Umbilical cord (tissue), 2 donors: ENCODE measurements around the gene STK35. TPM values are rescaled to one million over a fixed set of nuclear protein-coding genes. Genes with fewer than 3 reads are reported as not detected.
"Not testable (repeated sequence)": the region's sequence is repeated elsewhere in the genome, so short reads cannot be mapped to it uniquely, and the experiment has no call there.

Experiments used
- DNase-seq: peaks from one replicate; pipeline ENCODE4 v3.0.0-alpha.2; 2015; ENCODE audit warnings: low spot score
- total RNA-seq: library from RNA; depleted of rRNA; stranded (reverse); fragments of >200 nt; gene quantifications from one replicate; pipeline ENCODE4 v1.2.3, GENCODE V29; 2014; ENCODE audit warnings: low replicate concordance; ENCODE audit not compliant: insufficient read depth

Gene STK35
- total RNA-seq, 1 donor from 2014 or later, result 15.9 TPM

DNA sequence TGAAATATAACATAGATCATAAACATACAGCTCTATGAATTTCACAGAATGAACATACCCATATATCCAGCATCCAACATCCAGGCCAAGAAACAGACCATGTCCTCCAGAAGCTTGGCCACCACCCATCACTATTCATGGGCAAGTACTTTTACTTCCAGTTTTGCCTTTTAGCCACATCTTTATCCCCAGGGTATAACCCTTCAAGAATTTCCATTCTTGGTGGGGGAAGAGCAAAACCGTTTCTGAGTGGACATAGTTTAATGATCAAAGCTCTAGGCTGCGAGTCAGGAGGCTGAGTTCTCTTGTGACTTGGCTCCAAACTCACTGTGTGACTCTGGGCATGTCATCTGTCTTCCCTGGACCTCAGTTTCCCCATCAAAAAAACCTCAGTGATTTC is 78.3 kb downstream of the STK35 start:
- DNase-seq, result no peak

DNA sequence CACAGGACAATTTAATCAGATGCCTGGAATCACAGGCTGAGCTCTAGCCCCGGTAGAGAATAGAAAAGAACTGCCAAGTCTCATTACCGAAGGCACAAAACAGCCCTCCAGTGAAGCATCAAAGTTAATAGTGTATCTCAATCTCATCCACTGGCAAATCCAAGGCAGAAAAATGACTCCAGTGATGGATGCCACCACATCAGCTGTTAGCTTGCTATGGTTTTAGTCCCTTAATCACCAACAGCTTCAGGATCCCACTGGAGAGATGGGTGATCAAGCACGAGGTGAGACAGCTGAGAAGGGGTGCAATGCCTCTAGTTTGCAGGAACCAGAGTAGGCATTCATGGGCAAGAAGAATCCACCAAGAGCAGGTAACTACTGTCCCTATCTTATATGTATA is 81.8 kb downstream of the STK35 start:
- no peak for DNase-seq

DNA sequence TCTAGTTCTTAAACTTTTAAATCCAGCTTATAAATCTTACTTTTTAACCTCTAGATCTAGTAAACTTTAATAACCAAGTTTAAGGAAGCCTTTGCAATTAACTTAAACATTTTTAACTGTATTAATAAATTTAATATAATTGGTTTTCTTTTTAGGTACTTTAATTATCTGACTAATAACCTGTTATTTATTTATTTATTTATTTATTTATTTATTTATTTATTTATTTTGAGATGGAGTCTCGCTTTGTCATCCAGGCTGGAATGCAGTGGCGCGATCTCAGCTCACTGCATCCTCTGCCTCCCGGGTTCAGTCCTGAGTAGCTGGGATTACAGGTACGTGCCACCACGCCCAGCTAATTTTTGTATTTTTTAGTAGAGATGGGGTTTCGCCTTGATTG is 83.3 kb downstream of the STK35 start:
- DNase-seq, result not testable (repeated sequence)

DNA sequence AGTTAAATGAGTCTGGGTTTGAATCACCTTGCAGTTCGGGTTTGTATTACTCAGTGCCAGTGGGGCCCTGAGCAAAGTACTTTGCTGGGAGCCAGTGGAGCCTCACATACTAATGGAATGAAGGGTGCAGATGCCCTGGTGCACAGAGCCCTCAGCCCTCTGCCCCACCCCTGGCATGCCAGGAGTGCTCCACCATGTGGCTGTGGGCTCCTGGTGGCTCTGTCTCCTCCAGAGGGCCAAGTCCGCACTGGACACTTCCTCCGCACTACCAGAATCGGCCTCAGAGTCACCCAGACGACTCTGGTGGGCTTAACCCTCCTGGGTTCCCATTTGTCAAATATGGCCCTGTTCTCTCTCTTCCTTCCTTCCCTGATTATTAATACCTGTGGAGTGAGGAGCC is 94.0 kb downstream of the STK35 start:
- DNase-seq, result no peak

DNA sequence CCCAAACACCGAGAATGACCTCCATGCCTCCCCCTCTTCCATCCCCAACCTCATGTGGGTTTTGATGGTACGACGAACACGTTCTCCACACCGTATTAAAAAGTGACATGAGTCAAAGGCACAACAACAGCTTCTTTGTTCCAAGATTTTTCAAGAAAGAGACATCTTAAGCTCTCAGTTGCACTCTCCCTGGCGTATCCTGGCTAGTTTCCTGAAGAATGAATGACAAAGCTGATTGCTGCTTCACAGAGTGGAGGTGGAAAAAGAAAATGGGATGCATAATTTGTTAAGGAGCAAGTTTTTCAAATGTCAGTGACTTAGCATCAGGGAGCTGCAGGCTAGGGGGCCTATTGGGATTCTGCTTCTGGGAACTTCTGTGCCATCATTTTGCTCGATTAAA is 95.5 kb downstream of the STK35 start:
- DNase-seq, result no peak

Other genes with a start within 250 kb of the STK35 start
- gene SIRPA, start 206.4 kb upstream of the STK35 start, total RNA-seq, result 7.5 TPM
- gene PDYN, start 107.8 kb upstream of the STK35 start, total RNA-seq, result 1.4 TPM
- gene TGM3, start 194.2 kb downstream of the STK35 start, total RNA-seq, result not detected